C4-2B (cell line): ENCODE data around the gene DTX2.
"Not testable (repeated sequence)": the region's sequence is repeated elsewhere in the genome, so short reads cannot be mapped to it uniquely, and the experiment has no call there.

ENCODE experiments used
- CTCF ChIP-seq: fragments of 450-650 bp; conservative IDR thresholded peaks from 2 replicates; pipeline ENCODE4 v1.5.1; 2017; ENCODE audit warnings: mild to moderate bottlenecking
- ZFX ChIP-seq: fragments of 450-650 bp; IDR thresholded peaks from 2 replicates; pipeline ENCODE4 v1.6.1; 2017

GRCh38 chr7:76498583-76499200, 37.2 kb downstream of the DTX2 start:
- not testable (repeated sequence) for TF ChIP-seq CTCF, ZFX
